NCI-H2227 (cell line): ENCODE results near the gene PRPF8.
"Not testable (repeated sequence)": the region's sequence is repeated elsewhere in the genome, so short reads cannot be mapped to it uniquely, and the experiment has no call there.

Source experiments
- DNase-seq: peaks from one replicate; lab custom pipeline; 2025; ENCODE audit not compliant: unreplicated experiment; lab: John Stamatoyannopoulos, UW

The PRPF8 gene

GRCh38 chr17:1684378-1685189 is at the start of gene PRPF8:
Gene PRPF8 (minus strand): TSS chr17:1684867. CDS start chr17:1684571, 296 bp downstream.
- DNase-seq = peak; percentile 97

GRCh38 chr17:1733759-1734158 is 49.1 kb upstream of the PRPF8 start:
- no peak for DNase-seq

GRCh38 chr17:1732833-1733321 is 48.2 kb upstream of the PRPF8 start:
- no peak for DNase-seq

GRCh38 chr17:1732241-1732832 is 47.7 kb upstream of the PRPF8 start:
- DNase-seq = no peak

- DNase-seq = no peak
These were observed 46.5 kb upstream of the PRPF8 start for GRCh38 chr17:1731194-1731506.

- DNase-seq = peak; percentile 70
These were observed 45.9 kb upstream of the PRPF8 start for GRCh38 chr17:1730326-1731193.

GRCh38 chr17:1729966-1730325 is 45.3 kb upstream of the PRPF8 start:
- DNase-seq = no peak

GRCh38 chr17:1727876-1728630 is 43.4 kb upstream of the PRPF8 start:
- DNase-seq = no peak

GRCh38 chr17:1727258-1727789 is 42.7 kb upstream of the PRPF8 start:
- no peak for DNase-seq

GRCh38 chr17:1726626-1727257 is 42.1 kb upstream of the PRPF8 start:
- no peak for DNase-seq

GRCh38 chr17:1725642-1726511 is 41.2 kb upstream of the PRPF8 start:
- DNase-seq = no peak

GRCh38 chr17:1724869-1725641 is 40.4 kb upstream of the PRPF8 start:
- no peak for DNase-seq

GRCh38 chr17:1724351-1724868 is 39.7 kb upstream of the PRPF8 start, which contains the start of gene WDR81:
Gene WDR81 (plus strand): TSS chr17:1724704. CDS start chr17:1724960, 256 bp downstream.
- peak; percentile 86 for DNase-seq

- not testable (repeated sequence) for DNase-seq
These were observed 37.4 kb upstream of the PRPF8 start for GRCh38 chr17:1722022-1722421.

- DNase-seq = peak; percentile 45
These were observed 36.3 kb upstream of the PRPF8 start for GRCh38 chr17:1720856-1721386.

- DNase-seq = no peak
These were observed 33.9 kb upstream of the PRPF8 start for GRCh38 chr17:1718362-1719165.
